GM19438 (cell line): ENCODE data around the gene CENATAC.
"Not testable (repeated sequence)": the region's sequence is repeated elsewhere in the genome, so short reads cannot be mapped to it uniquely, and the experiment has no call there.

Experiments used
- ATAC-seq: cut with Tn5 transposase; IDR thresholded peaks from one replicate; pipeline ENCODE4 v1.9.1; 2021; ENCODE audit warnings: low read depth; ENCODE audit not compliant: unreplicated experiment

CENATAC gene

DNA sequence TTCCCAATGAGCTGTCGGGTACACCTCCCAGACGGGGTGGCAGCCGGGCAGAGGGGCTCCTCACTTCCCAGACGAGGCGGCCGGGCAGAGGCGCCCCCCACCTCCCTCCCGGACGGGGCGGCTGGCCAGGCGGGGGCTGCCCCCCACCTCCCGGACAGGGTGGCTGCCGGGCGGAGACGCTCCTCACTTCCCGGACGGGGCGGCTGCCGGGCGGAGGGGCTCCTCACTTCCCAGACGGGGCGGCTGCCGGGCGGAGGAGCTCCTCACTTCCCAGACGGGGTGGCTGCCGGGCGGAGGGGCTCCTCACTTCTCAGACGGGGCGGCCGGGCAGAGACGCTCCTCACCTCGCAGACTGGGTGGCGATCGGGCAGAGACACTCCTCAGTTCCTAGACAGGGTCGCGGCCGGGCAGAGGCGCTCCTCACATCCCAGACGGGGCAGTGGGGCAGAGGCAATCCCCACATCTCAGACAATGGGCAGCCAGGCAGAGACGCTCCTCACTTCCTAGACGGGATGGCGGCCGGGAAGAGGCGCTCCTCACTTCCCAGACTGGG lies 6.4 kb upstream of the CENATAC start:
- not testable (repeated sequence) for ATAC-seq

DNA sequence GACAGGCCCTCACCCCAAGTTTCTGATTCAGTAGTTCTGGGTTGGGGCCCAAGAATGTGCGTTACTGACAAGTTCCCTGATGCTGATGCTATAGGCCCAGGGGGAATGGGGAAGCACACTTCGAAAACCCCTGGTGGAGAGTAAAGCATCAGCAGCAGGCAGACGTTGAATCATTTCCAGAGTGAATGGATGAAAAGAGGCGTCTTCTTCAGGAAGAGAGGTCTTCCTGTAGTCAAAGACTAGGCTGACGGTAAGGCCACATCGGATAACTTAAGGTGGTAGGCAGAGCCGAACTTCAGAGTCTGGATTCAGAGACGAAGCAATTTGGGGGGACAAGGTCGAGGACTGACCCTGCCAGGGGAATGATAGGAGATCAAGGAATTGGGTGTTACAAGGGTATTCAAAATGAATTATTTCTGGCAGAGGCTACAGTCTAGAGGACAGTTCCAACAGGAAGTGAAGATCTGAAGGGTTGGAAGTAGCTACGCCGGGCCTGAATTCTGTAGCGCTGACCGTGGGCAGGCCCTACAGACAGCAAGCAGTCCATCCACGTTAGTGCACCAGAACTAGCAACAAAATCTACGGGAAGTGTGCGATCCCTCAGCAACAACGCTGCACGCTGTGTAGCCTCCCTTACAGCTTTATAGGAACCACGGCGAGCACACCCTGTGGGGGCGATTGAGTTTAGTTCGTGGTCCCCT lies 862 bp upstream of the CENATAC start:
- ATAC-seq: peak; percentile 24

DNA sequence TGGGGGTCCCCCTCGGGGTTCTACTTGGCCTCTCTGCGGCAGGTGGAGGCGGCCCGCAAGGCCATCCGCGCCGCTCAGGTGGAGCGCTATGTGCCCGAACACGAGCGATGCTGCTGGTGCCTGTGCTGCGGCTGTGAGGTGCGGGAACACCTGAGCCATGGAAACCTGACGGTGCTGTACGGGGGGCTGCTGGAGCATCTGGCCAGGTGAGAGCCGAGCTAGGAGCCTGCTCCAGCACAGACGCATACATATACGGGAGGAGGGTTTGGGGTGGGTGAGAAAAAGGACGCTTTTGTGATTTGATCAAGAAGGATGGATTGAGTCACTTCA lies 415 bp downstream of the CENATAC start:
- ATAC-seq: no peak

DNA sequence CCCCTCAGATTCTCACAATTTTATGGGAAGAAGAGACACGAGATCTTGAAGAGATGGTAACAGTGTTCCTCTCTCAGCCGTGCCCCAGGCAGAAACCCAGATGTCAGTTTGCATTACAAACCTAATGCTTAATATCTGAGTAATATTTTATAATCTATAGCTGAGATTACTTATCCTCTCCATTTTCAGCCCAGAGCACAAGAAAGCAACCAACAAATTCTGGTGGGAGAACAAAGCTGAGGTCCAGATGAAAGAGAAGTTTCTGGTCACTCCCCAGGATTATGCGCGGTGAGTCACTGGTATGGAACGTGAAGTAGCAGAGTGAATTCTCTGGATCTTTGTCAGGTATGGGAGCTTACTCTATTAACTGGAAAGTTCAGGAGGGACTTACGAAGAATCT lies 884 bp downstream of the CENATAC start:
- ATAC-seq: no peak

DNA sequence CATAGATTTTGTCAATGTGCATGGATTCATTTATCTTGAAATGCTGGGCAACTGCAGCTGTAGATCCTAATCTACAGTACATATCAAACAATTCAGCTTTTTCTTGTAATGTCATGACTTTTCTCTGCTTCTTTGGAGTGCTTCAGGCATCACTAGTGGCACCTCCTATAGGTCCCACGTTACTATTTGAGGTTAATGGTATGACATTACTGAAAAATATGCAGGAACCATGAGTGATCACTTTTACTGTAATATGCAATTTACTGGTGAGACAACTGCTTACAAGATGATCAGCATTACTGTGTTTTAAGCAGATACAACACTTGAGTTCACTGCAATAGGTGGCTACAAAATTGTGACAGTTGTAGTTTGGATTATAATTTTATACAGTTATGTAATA lies 3.0 kb downstream of the CENATAC start:
- no peak for ATAC-seq

DNA sequence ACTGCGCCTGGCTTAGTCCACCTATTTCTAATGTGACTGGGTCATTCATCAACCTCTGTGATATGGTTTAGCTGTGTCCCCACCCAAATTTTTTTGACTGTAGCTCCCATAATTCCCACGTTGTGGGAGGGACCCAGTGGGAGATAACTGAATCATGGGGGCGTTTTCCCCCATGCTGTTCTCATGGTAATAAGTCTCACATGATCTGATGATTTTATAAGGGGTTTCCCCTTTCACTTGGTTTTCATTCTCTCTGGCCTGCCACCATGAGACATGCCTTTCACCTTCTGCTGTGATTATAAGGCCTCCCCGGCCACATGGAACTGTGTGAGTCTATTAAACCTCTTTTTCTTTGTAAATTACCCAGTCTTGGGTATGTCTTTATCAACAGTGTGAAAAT lies 8.7 kb downstream of the CENATAC start:
- ATAC-seq: no peak

DNA sequence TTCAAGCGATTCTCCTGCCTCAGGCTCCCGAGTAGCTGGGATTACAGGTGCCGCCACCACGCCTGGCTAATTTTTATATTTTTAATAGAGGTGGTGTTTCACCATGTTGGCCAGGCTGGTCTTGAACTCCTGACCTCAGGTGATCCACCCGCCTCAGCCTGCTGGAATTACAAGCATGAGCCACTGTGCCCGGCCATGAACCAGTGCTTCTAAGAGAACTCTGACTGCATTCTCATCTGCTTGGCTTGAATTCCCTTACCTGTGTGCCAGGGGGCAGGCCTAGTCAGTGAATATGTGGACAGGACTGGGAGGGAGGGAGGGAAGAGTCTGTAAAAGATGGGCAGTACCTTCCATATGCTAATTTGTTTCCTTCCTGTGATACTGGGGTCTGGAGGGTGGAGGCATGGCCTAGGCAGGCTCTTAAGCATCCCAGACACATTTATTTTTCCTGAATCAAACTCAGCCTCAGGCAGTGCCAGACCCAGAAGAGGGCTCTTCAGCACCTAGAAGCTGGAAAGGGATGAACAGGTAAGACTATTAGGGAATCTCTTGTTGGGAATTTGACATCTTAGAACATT lies 13.6 kb downstream of the CENATAC start:
- ATAC-seq: no peak

DNA sequence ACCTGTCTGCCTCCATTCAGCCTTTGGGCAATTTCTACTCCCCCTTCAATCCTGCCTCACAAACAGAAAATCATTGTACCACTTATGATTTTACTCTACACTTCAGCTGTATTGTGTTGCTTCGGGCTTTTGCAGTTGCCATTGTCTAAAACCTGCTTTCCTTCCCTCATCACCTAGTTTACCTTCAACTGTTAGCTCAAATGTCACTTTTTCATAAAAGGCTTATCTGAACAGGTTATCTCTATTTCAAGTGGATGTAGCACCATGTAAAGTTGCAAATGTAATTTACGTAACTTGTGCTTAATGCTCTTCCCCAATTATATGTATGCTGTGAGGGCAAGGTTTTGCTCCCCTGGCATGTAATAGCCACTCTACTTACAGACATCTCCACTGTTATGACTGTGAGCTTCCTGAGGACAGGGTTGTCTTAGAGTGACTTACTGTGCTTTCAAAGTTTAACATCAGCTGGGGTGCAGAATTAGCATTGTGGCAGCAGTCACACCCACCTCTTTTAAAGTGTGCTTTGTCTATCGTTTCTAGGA lies 14.8 kb downstream of the CENATAC start:
- no peak for ATAC-seq

DNA sequence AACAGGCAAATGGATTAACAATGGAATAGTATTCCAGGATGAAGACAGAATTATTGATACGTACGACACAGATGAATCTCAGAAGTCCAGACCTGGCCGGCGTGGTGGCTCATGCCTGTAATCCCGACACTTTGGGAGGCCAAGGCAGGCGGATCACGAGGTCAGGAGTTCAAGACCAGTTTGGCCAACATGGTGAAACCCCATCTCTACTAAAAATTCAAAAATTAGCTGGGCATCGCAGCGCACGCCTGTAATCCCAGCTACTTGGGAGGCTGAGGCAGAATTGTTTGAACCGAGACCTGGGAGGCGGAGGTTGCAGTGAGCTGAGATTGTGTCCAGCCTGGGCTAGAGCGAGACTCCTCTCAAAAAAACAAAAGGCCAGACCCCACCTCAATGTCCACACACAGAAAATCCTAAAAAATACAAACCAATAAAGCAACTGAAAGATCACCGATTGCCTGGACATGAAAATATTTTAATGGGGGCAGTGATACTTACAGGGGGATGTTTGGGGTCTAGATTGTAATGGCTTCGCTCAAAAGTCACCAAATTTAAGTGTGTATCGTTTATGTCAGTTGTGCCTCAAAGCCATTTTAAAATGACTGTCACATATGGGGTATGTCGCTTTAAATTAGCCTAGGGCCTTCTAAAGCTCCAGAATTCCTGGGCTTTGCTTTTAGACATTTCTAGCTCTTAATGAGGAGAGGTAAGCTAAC lies 16.4 kb downstream of the CENATAC start:
- no peak for ATAC-seq

DNA sequence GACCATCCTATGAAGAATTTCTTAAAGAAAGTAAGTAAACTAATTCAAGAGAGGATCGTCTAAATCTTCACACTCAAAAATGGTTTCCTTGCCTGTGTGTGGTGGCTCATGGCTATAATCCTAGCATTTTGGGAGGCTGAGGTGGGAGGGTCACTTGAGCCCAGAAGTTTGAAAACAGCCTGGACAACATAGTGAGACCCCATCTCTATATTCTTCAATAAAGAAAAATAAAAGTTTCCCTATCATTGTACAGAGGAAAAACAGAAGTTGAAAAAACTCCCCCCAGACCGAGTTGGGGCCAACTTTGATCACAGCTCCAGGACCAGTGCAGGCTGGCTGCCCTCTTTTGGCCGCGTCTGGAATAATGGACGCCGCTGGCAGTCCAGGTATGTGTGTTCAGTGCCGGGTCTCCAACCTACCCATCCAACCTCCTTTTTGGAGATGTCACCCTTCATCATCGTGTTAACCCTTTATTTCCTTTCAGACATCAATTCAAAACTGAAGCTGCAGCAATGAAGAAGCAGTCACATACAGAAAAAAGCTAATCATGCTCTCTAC lies 17.2 kb downstream of the CENATAC start:
- ATAC-seq: no peak

DNA sequence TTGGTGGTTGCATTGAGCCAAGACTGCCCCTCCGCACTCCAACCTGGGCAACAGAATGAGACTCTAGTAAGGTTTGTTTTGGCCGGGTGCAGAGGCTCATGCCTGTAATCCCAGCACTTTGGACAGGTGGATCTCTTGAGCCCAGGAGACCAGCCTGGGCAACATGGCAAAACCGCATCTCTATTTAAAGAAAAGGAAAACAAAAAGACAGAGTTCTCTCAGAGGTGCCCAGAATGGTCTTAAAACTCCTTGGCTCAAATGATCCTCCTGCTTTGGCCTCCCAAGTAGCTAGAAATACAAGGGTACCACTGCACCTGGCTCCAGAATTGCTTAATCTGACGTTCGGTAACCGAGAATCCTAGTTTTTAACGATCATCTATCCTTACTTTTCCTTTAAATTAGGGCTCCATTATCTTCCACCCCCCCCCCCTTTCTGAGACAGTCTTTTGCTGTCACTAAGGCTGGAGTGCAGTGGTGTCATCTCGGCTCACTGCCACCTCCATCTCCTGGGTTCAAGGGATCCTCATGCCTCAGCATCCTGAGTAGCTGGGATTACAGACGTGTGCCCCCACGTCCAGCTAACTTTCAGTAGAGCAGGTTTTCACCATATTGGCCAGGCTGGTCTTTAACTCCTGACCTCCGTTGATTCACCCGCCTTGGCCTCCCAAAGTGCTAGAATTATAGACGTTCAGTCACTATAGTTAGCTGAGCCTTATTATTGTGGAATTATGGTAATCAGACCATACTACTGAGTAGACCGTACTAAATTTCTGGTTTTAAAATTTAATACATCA lies 18.5 kb downstream of the CENATAC start:
- no peak for ATAC-seq

DNA sequence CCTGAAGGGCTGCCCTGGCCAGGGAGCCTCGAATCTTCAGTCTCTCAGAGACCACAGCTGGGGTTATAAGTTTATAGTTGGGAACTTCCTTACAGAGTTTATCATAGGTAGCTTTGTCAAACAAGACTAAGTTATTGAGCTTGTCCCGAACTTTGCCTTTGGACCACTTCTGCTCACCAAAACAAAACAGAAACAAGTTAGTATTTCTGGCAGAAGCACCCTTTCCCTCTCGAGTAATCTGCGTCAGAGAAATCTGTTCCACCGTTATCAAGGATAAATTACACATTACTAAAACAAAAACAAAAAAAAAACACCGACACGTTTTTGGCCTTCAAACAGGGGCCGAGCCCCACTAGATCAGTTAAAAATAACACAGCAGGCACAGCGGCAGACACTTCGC lies 19.4 kb downstream of the CENATAC start:
- not testable (repeated sequence) for ATAC-seq

DNA sequence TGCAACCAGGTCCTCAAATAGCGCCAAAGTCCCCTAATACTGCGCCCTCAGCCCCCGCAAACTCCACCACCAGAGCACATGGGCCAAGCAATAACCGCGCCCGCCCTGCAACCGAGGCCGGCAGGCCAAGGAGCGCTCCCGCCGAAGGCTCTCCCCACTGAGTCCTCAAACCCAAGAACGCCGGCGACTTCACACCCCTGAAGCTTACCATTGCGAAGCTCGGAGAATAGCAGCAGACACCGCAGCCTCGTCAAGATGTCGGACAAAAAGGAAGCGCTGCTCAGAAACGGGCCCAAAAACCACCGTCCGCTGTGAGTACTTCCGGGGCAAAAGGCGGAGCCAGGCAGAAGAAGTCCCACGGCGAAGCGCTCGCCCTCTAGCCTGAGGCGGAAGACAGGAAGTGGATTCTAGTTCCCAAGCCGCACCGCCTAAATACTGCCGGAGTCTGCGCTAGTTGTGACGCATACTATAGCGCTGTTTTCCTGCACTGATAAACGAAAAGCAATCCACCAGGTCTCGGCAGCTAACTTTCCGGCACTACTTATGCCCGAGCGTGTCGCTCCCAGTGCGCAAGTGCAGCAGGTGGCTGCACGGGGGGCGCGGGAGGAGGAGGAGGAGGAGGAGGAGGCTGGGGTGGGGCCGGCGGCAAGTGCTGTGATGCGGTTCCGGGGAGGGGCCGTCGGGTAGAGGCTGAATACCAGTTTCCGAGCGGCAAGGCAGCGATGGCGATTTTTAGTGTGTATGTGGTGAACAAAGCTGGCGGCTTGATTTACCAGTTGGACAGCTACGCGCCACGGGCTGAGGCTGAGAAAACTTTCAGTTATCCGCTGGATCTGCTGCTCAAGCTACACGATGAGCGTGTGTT lies 20.4 kb downstream of the CENATAC start, which contains the start of the genes RPS25 and TRAPPC4:
RPS25 (minus strand) TSS at position 270 of the 865 bp plus-strand sequence; CDS start at position 211, 59 bp downstream.
TRAPPC4 (plus strand) TSS at position 693 of the 865 bp plus-strand sequence; CDS start at position 723, 30 bp downstream.
- ATAC-seq: peak; percentile 85

DNA sequence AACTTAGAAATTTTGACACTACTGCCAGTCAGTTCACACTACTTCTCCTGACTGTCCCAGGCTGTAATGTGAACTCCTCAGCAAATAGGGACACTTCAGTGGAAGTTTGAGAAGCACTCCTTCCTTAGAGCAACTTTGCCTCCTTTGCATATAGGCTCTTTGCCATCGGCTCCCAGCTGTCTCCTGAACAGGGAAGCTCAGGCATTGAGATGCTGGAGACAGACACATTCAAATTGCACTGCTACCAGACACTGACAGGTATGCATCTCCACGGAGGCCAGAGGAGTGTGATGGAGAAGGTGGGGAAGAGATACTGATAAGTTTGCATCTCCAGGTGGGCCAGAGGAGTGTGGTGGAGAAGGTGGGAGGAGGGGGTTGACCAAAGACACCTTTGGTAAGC lies 22.1 kb downstream of the CENATAC start:
- ATAC-seq: no peak

DNA sequence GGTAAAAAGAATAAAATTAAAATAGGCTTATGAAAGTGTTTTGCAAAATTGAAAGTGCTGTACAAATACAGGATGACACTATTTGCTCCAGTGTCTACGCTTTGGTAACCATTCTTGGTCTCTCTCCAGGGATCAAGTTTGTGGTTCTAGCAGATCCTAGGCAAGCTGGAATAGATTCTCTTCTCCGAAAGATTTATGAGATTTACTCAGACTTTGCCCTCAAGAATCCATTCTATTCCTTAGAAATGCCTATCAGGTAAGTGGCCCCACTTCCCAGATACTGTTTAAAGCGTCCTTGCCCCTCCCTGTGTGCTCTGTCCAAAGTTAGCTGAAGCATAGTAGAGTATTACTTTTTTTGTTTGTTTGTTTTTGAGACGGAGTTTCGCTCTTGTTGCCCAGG lies 23.7 kb downstream of the CENATAC start:
- ATAC-seq: no peak

DNA sequence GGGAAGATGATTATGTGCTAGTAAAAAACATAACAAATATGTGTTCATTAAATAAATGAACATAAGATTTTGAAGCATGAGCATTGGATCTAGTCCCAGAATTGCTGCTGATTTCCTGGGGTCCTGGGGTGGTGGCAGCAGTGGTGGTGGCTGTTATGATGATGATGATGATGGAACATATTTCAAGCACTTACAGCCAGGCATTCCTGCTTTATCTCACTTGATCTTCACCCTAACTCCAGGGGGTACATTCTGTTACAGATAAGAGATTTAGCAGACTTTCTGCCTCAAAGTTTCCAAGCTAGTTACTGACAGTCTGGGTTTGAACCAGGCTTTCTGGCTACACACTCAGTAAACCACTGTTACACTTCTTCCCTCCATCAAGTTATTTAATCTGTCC lies 25.8 kb downstream of the CENATAC start:
- no peak for ATAC-seq

DNA sequence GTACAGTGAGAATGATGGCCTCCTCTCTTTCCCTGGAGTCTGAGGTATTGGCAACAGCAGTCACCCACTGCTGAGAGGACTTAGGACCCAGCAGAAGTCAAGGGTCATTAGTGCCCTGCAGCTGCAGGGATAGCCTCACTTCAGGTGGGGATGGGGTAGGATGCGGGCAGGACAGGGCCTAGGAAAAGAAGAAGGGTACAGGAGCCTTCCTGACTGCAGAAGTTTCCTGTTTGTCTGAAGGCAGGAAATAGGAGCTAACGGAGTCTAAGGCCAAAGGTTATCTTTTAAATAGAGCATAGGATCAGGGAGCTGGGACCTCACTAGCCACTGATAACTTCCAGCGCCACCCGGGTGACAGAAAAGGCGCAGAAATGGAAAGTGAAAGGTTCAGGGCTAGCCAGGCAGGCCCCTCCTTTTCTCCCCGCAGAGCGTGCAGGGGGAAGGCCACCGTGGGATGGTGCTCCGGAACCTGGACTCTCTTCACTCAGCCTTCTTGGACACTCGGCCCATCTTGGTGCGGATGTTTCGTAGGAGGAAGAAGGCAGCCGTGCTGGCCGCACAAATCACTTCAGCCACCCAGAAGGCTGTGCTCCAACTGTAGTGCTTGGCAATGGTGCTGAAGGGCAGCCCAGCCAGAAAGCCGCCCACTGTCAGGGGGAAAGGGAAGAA lies 26.6 kb downstream of the CENATAC start:
- no peak for ATAC-seq

DNA sequence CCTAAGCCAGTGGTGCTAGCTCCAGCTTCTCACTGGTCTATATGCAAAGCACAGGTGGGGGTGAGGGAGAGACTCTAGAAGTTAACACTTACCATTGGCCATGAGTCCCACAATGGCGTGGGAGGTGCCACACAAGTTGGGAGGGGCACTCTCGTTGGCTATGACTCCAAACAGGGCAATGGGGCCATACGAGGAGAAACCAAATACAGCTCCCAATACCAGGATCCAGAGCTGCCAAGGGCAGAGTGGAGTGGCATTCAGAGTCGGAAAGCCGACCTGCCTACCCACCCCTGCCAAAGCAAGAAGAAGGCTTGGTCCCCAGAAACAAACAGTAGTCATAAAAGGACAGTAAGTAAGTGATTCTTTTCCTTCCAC lies 27.1 kb downstream of the CENATAC start:
- ATAC-seq: no peak

DNA sequence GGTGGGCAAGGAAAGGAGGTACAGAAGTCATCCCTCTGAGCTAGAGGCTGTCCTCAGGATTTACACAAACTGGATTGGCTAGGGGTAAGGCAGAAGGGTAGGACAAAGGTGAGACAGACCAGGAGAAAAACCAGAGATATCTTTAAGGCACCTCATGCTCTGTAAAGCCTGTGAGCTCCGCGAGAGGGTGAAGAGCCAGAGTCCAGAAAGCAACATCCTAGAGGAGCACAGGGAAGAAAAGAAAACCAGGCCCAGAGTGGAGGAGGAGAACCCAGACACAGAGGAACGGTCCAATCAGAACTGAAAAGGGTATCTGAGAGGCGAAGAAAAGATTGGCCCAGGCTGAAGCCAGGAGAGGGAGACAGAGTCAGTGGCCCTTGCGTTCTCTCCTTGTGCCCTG lies 27.6 kb downstream of the CENATAC start:
- ATAC-seq: no peak
